GM20000 (cell line): ENCODE measurements around the gene PI4K2B.
"Not testable (repeated sequence)": the region's sequence is repeated elsewhere in the genome, so short reads cannot be mapped to it uniquely, and the experiment has no call there.

ENCODE experiments used
- DNase-seq: peaks from one replicate; pipeline ENCODE4 v3.0.0; 2012; ENCODE audit warnings: low spot score
- CTCF ChIP-seq: IDR thresholded peaks from 2 replicates; pipeline ENCODE4 v1.5.1; 2012; ENCODE audit warnings: mild to moderate bottlenecking, control low read depth; ENCODE audit errors: extremely low read depth, missing control alignments

Gene PI4K2B

DNA sequence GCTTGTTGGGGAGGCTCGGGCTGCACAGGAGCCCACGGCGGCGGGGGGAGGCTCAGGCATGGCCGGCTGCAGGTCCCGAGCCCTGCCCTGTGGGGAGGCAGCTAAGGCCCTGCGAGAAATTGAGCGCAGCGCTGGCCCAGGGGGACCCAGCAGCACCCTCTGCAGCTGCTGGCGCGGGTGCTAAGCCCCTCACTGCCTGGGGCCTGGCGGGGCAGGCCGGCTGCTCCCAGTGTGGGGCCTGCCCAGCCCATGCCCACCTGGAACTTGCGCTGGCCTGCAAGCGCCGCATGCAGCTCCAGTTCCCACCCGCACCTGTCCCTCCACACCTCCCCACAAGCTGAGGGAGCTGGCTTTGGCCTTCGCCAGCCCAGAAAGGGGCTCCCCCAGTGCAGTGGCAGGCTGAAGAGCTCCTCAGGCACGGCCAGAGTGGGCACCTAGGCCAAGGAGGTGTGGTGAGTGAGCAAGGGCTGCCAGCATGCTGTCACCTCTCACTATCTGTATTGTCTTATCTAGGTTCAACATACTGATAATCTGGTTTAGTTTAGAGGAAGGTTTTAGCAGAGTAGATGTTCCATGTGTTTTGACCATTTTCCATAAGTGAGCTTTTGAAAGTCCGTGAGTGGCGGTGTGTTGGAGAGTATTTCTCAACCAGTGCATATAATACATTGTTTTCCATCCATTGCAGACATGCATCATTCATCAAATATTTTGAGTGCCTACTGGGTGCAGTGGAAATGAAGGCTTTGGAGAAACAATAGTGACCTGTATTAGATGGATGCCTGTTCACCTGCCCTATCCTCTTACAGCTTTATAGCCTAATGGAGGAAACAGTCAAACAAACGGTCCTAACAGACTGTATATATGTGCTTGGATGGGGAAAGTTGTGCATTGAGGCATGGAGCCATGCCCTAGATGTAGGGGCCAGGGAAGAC, 13.1 kb downstream of the PI4K2B start:
- peak; percentile 19 for DNase-seq
- TF ChIP-seq CTCF = no peak

DNA sequence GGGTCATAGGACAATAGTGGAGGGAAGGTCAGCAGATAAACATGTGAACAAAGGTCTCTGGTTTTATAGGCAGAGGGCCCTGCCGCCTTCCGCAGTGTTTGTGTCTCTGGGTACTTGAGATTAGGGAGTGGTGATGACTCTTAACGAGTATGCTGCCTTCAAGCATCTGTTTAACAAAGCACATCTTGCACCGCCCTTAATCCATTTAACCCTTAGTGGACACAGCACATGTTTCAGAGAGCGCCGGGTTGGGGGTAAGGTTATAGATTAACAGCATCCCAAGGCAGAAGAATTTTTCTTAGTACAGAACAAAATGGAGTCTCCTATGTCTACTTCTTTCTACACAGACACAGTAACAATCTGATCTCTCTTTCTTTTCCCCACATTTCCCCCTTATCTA, 15.0 kb downstream of the PI4K2B start:
- DNase-seq = not testable (repeated sequence)

GRCh38 chr4:25249494-25249893, 15.7 kb downstream of the PI4K2B start:
- DNase-seq = not testable (repeated sequence)

- TF ChIP-seq CTCF = no peak
- DNase-seq = no peak
Measured at GRCh38 chr4:25252230-25253070, 18.6 kb downstream of the PI4K2B start.

DNA sequence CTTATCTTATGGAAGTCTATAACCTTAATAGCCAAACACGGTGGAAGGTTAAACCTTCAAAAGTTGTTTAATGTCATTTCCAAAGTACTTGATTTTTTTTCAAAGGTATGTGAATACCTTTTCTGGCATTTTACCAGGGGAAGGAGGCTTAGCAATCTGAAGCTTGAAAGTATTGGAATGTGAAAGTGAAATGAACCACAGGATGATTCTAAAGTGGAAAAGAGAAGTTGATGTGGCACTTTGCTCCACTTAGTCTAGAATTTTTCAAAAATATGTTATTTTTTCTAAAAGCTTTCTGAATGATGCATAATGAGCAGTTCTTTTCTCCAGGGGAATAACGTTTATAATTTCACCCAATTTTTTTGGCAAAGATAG, 19.2 kb downstream of the PI4K2B start:
- TF ChIP-seq CTCF = no peak
- peak; percentile 36 for DNase-seq

- DNase-seq = not testable (repeated sequence)
Measured at GRCh38 chr4:25253786-25254185, 20.0 kb downstream of the PI4K2B start.

- TF ChIP-seq CTCF = no peak
- DNase-seq = no peak
Measured at GRCh38 chr4:25258980-25259578, 25.2 kb downstream of the PI4K2B start.

GRCh38 chr4:25271866-25272265, 38.0 kb downstream of the PI4K2B start:
- TF ChIP-seq CTCF = no peak
- DNase-seq = no peak
